HG02852 (cell line): ENCODE results near the gene PPP2R1A.
"Not testable (repeated sequence)": the region's sequence is repeated elsewhere in the genome, so short reads cannot be mapped to it uniquely, and the experiment has no call there.

Experiments
- ATAC-seq: cut with Tn5 transposase; IDR thresholded peaks from one replicate; pipeline ENCODE4 v1.9.1; 2021; ENCODE audit warnings: mild to moderate bottlenecking, moderate library complexity; ENCODE audit not compliant: unreplicated experiment

Gene PPP2R1A

GRCh38 chr19:52237771-52238400, 48.0 kb downstream of the PPP2R1A start:
- no peak for ATAC-seq

GRCh38 chr19:52244021-52244420, 54.2 kb downstream of the PPP2R1A start:
- ATAC-seq = no peak

- ATAC-seq = no peak
These were observed 58.4 kb downstream of the PPP2R1A start for GRCh38 chr19:52248241-52248640.

- ATAC-seq = no peak
These were observed 68.6 kb downstream of the PPP2R1A start for GRCh38 chr19:52258426-52258825.

GRCh38 chr19:52265556-52265955, 75.7 kb downstream of the PPP2R1A start:
- not testable (repeated sequence) for ATAC-seq

- peak; percentile 96 for ATAC-seq
These were observed 79.7 kb downstream of the PPP2R1A start, which contains the start of gene ZNF766 for GRCh38 chr19:52269338-52270261. Gene ZNF766, plus strand, starts transcription at chr19:52269587. Its CDS starts 27 bp downstream, at chr19:52269614.

- ATAC-seq = no peak
These were observed 80.5 kb downstream of the PPP2R1A start for GRCh38 chr19:52270266-52270885.

- no peak for ATAC-seq
These were observed 83.4 kb downstream of the PPP2R1A start for GRCh38 chr19:52273301-52273700.

- ATAC-seq = no peak
These were observed 84.3 kb downstream of the PPP2R1A start for GRCh38 chr19:52274191-52274590.

- no peak for ATAC-seq
These were observed 86.1 kb downstream of the PPP2R1A start for GRCh38 chr19:52275988-52276387.

GRCh38 chr19:52277471-52277870, 87.6 kb downstream of the PPP2R1A start:
- ATAC-seq = no peak
